Measurements from ENCODE around the gene KRTAP20-2.

GRCh38 chr21:30628109-30628508 is 6.9 kb upstream of the KRTAP20-2 start:
- no peak for TF ChIP-seq CTCF (conservative IDR thresholded peaks at IDR 0.05; ENCODE audit: low read length)
- TF ChIP-seq EZH2phosphoT487 (IDR thresholded peaks at IDR 0.05; ENCODE audit: borderline replicate concordance) = no peak

Data from Loucy (cell line).